ENCODE data around the gene MYO18B. TPM values are rescaled to one million over a fixed set of nuclear protein-coding genes. Genes with fewer than 3 reads are reported as not detected.
A peak's percentile ranks its signal among the peaks of the same experiment; 100 is the strongest.

Gene MYO18B
- total RNA-seq, 2 experiments from 2014 or later: 1.6 to 1.8 TPM

DNA sequence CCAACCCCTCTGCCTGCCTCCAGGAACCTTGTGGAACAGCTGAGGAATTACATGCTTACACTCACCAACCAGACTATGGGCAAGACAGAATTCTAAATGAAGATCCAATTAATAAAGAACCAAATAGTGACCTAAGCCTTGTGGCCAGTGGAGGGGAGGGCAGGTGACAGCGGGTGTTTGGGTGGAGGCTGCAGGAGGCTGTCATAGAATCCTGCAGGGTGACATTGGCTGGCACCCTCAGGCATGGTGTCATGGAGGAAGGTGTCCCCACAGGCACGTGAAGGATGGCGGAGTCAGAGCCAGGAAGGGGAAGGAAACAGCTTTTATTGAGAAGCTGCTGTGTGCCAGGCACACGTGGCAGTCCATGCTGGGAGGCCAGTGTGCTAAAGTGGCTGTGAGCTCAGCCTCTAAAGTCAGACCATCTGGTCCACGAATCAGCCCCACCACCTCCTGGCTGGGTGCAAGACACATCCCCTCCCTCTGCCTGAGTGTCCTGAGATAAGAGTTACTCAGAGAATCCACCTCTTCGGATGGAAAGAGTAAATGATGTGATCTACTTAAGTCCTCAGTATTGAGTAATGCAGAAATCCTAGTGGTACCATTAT, 8.7 kb downstream of the MYO18B start:
- intact Hi-C loops (cut with micrococcal nuclease): no loop called here
- ChIA-PET CTCF (interaction anchor here (1.4 to 1.6 kb wide), 2 partner anchors 14 to 22 kb away, joined by 9 to 15 read pairs; no protein-coding TSS in a partner anchor), POLR2A (interaction anchor here (0.5 to 1.3 kb wide), 4 partner anchors 10 to 348 kb away, joined by 3 to 4 read pairs (median 3); no protein-coding TSS in a partner anchor)
- no peak for ATAC-seq
- H3K27me3 Mint-ChIP-seq: no peaks in the 10 kb centered on the region
- no peaks in the 10 kb centered on the region for H3K9me3 Mint-ChIP-seq
- no peak overlapping the region for H3K4me3 Mint-ChIP-seq
- TF ChIP-seq, protein P1, sequence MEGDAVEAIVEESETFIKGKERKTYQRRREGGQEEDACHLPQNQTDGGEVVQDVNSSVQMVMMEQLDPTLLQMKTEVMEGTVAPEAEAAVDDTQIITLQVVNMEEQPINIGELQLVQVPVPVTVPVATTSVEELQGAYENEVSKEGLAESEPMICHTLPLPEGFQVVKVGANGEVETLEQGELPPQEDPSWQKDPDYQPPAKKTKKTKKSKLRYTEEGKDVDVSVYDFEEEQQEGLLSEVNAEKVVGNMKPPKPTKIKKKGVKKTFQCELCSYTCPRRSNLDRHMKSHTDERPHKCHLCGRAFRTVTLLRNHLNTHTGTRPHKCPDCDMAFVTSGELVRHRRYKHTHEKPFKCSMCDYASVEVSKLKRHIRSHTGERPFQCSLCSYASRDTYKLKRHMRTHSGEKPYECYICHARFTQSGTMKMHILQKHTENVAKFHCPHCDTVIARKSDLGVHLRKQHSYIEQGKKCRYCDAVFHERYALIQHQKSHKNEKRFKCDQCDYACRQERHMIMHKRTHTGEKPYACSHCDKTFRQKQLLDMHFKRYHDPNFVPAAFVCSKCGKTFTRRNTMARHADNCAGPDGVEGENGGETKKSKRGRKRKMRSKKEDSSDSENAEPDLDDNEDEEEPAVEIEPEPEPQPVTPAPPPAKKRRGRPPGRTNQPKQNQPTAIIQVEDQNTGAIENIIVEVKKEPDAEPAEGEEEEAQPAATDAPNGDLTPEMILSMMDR (IDR thresholded peaks at IDR 0.05): no peak
- peak overlapping the region; percentile 94 for H3K27ac Mint-ChIP-seq
- H3K36me3 Mint-ChIP-seq (ENCODE audit: low read depth): no peaks in the 10 kb centered on the region
- DNase-seq: no peak
- H3K4me1 Mint-ChIP-seq (ENCODE audit: low read depth): peaks cover 40% of the 10 kb centered on the region

DNA sequence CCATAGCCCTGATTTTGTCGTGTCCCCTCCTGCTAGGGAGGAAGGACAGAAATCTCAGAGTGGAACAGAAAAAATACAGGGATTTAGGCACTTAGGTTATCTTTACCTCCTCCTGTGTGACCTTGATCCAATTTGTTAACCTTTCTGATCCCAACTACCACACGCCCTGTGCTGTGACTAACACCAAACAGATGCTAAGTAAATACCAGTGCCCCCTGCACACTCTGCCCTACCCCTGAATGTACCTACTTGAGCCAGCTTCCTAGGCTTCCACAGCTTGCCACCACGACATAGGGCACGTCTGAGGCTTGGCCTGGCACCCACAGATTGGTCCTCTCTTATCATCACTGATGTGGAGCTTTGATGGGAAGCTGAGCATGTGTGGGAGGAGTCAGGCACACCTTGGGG, 9.2 kb downstream of the MYO18B start:
- no peaks in the 10 kb centered on the region for H3K9me3 Mint-ChIP-seq
- TF ChIP-seq, protein P1 (IDR thresholded peaks at IDR 0.05): no peak
- ChIA-PET POLR2A (interaction anchor here (0.5 to 0.9 kb wide), 2 partner anchors 26 to 349 kb away, joined by 3 read pairs; no protein-coding TSS in a partner anchor), CTCF (interaction anchor here (1.0 kb wide), 1 partner anchor 22 kb away, joined by 3 read pairs; no protein-coding TSS in a partner anchor)
- H3K27ac Mint-ChIP-seq: peak overlapping the region; percentile 6
- H3K4me3 Mint-ChIP-seq: no peak overlapping the region
- DNase-seq (no peak), ATAC-seq (no peak)
- intact Hi-C loops (cut with micrococcal nuclease): no loop called here
- H3K36me3 Mint-ChIP-seq (ENCODE audit: low read depth): no peaks in the 10 kb centered on the region
- no peaks in the 10 kb centered on the region for H3K27me3 Mint-ChIP-seq
- peaks cover 34% of the 10 kb centered on the region for H3K4me1 Mint-ChIP-seq (ENCODE audit: low read depth)

DNA sequence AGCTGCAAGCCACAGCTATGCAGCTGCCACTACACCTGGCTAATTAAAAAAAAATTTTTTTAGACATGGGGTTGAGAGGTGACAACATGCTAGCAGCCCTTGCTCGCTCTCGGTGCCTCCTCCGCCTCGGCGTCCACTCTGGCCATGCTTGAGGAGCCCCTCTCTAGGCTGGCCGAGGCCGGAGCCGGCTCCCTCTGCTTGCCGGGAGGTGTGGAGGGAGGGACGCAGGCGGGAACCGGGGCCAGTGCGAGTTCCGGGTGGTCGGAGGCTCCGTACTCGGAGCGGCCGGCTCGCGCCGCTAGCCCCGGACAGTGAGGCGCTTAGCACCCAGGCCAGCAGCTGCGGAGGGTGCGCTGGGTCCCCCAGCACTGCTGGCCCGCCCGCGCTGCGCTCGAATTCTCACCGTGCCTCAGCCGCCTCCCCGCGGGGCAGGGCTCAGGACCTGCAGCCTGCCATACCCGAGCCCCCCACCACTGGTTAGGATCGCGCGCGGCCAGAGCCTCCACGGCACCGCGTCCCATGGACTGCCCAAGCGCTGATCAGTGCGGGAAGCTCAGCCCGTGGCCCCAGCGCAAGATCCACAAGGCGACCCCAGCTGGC, 10.7 kb downstream of the MYO18B start:
- Mint-ChIP-seq H3K36me3 (ENCODE audit: low read depth) (no peaks in the 10 kb centered on the region), H3K27me3 (no peaks in the 10 kb centered on the region), H3K4me1 (ENCODE audit: low read depth) (peaks cover 29% of the 10 kb centered on the region), H3K4me3 (no peak overlapping the region), H3K9me3 (no peaks in the 10 kb centered on the region), H3K27ac (no peak overlapping the region)
- intact Hi-C loops (cut with micrococcal nuclease): no loop called here
- ATAC-seq (no peak), DNase-seq (no peak)
- ChIA-PET POLR2A (interaction anchor here (0.9 kb wide), 1 partner anchor 16 kb away, joined by 4 read pairs; no protein-coding TSS in a partner anchor), CTCF (interaction anchor here (0.9 kb wide), 1 partner anchor 20 kb away, joined by 4 read pairs; no protein-coding TSS in a partner anchor)
- TF ChIP-seq, protein P1 (IDR thresholded peaks at IDR 0.05): no peak

DNA sequence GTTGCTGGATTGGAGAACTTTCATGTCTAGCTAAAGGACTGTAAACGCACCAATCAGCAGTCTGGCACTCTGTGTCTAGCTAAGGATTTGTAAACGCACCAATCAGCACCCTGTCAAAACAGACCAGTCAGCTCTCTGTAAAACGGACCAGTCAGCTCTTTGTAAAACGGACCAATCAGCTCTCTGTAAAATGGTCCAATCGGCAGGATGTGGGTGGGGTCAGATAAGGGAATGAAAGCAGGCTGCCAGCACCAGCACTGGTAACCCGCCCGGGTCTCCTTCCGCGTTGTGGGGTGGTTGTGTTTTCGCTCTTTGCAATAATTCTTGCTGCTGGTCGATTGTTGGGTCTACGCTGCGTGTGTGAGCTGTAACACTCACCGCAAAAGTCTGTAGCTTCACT, 11.3 kb downstream of the MYO18B start:
- DNase-seq (no peak), ATAC-seq (no peak)
- peaks cover 28% of the 10 kb centered on the region for H3K4me1 Mint-ChIP-seq (ENCODE audit: low read depth)
- no peak overlapping the region for H3K27ac Mint-ChIP-seq
- H3K4me3 Mint-ChIP-seq: no peak overlapping the region
- intact Hi-C loops (cut with micrococcal nuclease): no loop called here
- no peaks in the 10 kb centered on the region for H3K36me3 Mint-ChIP-seq (ENCODE audit: low read depth)
- POLR2A ChIA-PET: interaction anchor here (0.9 kb wide), 1 partner anchor 15 kb away, joined by 4 read pairs; no protein-coding TSS in a partner anchor
- H3K9me3 Mint-ChIP-seq: no peaks in the 10 kb centered on the region
- CTCF ChIA-PET: interaction anchor here (0.9 kb wide), 1 partner anchor 20 kb away, joined by 4 read pairs; no protein-coding TSS in a partner anchor
- TF ChIP-seq, protein P1 (IDR thresholded peaks at IDR 0.05): no peak
- H3K27me3 Mint-ChIP-seq: no peaks in the 10 kb centered on the region
